Activated T-helper 9 cell treated with anti-CD3 and anti-CD28 coated beads, Interleukin-2, amount 50 U/mL, for 16 hours (primary cell): Measurements from ENCODE around the gene PDLIM3.
"Not testable (repeated sequence)": the region's sequence is repeated elsewhere in the genome, so short reads cannot be mapped to it uniquely, and the experiment has no call there.

Experiments used
- DNase-seq: peaks from one replicate; pipeline ENCODE4 v3.0.0-alpha.2; 2020; ENCODE audit warnings: low read depth

The PDLIM3 gene, protein sequence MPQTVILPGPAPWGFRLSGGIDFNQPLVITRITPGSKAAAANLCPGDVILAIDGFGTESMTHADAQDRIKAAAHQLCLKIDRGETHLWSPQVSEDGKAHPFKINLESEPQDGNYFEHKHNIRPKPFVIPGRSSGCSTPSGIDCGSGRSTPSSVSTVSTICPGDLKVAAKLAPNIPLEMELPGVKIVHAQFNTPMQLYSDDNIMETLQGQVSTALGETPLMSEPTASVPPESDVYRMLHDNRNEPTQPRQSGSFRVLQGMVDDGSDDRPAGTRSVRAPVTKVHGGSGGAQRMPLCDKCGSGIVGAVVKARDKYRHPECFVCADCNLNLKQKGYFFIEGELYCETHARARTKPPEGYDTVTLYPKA

DNA sequence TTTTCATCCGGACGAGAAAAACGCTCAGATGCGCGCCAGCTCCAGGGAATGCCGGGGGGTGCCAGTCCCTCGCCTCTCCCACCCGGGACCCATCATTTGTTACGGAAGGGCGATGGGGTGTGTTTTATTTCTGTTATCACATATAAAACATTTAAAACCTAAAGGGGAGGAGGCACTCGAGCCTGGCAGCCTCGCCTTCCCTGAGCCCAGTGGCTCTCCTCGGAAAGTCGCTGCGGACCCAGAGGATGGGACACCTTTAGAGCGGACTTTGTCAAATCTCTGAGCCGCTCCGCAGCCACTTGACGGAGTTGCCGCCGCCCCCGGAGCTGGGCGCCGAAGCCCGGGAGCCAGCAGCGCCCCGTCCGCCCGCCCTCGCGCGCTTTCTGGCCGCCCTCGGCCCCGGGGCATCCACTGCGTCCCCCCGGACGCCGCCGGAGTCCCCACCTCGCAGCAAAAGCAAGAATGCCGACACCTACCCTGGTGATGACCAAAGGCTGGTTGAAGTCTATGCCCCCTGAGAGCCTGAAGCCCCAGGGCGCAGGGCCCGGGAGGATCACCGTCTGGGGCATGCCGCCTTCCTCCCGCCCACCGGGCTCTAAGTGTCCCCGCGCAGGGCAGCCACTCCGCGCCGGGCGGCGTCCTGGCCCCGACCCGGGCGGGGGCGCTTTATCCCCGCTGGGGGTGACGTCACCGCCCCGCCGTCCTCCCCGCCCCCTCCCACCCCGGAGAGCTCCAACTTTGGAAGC is at the start of gene PDLIM3:
Gene PDLIM3 (minus strand): TSS at position 642 of the 746 bp plus-strand sequence. CDS start 73 bp downstream, at position 569.
- no peak for DNase-seq

- no peak for DNase-seq
Observed at GRCh38 chr4:185583813-185584212, 48.5 kb upstream of the PDLIM3 start.

DNA sequence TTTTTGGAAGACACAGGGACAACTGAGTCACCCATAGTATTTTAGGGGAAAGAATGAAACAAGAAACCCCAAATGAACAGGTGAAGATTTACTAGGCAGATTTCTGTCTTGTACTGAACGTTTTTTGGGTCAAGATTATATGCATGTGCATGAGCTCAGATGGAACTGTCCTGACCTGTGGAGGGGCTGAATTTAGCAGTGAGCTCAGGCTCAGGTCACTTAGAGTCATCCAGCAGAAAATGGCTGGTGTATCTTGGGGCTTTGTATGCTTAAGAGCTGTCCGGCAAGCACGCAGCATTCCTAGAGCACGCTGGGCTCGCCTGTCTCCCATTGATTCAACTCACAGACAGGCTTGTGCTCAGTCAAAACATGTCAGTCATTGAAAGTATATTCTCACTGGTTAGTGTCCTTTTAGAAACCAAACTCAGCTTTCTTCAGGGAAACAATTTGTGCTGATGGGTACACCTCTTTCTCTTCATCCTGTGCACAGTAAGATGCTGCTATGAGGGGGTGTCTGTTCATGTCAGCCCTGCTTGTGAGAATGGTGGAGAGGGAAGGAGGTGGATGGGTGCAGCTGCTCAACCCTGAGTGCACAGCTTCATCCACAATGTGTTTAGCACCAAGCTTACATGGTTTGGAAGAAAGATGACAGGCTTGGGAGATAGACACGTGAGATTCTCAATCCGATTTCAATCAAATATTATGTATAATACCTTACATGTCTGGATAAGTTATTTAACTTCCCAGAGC is 47.5 kb upstream of the PDLIM3 start:
- DNase-seq: no peak

GRCh38 chr4:185580699-185581098 is 45.4 kb upstream of the PDLIM3 start:
- no peak for DNase-seq

- DNase-seq: no peak
Observed at GRCh38 chr4:185578284-185578683, 43.0 kb upstream of the PDLIM3 start.

- DNase-seq: no peak
Observed at GRCh38 chr4:185576962-185577950, 41.9 kb upstream of the PDLIM3 start.

DNA sequence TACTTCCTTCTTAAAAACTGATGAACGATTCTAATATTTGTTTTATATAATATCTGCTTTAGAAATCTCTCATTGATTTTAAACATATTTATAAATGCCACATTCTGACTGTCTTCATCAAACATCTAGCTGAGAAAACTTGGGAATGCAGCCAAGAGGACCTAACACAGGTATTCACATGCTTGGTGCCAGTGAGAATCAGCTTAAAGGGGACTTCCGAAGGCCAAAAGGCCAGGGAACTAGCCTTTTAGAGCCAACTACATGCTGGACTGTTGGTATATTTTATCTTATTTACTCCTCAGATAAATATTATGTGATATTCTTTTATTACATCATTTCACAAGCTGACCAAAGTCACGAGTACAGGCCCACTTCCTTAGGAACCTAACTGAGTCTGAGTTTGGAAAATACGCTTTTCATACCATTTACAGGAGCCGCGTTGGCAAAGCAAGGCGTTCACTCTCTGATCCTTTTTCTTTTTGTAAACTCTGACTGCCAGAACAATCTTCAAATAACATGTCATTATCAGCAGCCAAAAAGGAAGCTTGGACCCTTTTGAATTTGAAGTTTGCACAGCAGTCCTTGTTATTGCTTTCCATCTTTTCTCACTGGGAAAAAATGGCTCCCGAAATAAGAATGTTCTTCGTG is 41.1 kb upstream of the PDLIM3 start:
- DNase-seq: no peak

GRCh38 chr4:185573651-185574199 is 38.4 kb upstream of the PDLIM3 start:
- no peak for DNase-seq

GRCh38 chr4:185570727-185571126 is 35.4 kb upstream of the PDLIM3 start:
- DNase-seq: no peak

- no peak for DNase-seq
Observed at GRCh38 chr4:185567381-185568376, 32.4 kb upstream of the PDLIM3 start.

DNA sequence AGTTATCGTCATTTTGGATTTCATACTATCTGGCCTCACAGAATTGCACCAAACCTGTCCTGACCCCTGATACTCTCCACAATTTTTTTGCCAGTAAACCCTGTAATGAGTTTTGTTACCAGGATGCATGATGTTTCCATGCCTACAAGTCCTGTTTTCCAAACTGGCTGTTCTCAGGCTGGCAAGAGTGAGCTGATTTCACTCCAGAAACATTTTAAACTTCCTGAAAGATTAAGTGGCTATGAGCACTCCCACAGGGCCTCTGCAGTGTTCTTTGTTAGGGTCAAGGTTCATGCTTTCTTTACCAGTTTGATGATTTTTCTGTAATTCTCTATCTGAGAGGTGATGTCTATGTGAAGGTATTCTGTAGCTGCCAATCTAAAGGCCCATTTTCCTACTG is 31.7 kb upstream of the PDLIM3 start:
- no peak for DNase-seq

GRCh38 chr4:185566425-185566824 is 31.1 kb upstream of the PDLIM3 start:
- DNase-seq: no peak

- DNase-seq: no peak
Observed at GRCh38 chr4:185565696-185566095, 30.4 kb upstream of the PDLIM3 start.

DNA sequence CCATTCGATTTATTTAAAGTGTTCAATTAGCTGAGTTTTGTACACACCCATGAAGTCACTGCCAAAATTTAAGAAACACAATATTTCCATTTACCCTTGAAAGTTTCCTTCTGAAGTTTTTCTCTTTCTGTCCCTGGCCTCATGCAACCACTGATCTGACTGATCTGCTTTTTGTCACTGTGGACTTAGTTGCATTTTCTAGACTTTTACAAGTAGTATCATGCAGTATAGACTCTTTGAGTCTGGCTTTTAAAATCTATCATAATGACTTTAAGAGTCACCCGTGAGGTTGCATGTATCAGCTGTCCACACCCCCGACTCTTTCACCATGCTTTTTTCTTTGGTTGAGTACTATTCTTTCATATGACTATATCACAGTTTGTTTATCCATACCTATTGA is 29.0 kb upstream of the PDLIM3 start:
- no peak for DNase-seq

DNA sequence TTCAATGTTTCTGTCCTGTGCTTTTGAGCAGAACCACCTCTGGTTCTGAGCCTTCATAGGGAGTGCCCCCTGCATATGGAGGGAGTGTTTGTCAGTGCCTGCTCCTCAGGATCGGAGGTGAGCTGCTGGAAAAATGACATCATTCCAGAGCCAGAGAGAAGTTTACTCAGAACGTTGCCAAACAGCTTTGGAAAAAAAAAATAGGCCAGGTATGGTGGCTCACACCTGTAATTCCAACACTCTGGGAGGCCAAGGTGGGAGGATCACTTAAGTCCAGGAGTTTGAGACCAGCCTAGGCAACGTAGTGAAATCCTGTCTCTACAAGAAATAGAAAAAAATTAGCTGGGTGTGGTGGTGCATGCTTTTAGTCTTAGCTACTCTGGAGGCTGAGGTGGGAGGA is 27.2 kb upstream of the PDLIM3 start:
- no peak for DNase-seq

DNA sequence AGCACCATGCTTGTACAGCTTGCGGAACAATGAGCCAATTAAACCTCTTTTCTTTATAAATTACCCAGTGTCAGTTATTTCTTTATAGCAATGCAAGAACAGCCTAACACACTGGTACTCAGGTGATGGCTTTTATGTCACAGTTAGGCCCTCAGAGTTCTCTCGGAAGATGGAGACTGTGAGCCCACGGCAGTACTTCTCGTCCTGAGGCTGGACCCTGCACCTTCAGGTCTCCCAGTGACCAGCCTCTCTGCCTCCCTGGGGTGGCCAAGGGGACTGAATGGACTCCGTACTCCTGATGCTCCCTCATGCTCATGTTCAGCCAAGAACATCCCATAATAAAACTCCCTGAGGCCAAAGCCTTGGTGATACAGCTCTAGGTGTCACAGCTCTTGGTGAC is 25.0 kb upstream of the PDLIM3 start:
- DNase-seq: no peak

DNA sequence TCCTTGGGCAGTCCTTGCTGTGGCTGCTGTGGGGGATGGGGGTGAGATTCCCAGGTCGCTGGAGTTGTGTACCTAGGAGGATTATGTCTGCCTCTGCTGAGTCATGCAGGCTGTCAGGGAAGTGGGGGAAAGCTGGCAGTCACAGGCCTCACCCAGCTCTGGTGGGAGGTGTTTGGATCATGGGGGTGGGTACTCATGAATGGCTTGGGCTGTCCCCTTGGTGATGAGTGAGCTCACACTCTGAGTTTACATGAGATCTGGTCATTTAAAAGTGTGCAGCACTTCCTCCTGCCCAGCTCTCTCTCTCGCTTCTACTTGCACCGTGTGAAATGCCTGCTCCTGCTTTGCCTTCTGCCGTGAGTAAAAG is 24.6 kb upstream of the PDLIM3 start:
- DNase-seq: no peak

DNA sequence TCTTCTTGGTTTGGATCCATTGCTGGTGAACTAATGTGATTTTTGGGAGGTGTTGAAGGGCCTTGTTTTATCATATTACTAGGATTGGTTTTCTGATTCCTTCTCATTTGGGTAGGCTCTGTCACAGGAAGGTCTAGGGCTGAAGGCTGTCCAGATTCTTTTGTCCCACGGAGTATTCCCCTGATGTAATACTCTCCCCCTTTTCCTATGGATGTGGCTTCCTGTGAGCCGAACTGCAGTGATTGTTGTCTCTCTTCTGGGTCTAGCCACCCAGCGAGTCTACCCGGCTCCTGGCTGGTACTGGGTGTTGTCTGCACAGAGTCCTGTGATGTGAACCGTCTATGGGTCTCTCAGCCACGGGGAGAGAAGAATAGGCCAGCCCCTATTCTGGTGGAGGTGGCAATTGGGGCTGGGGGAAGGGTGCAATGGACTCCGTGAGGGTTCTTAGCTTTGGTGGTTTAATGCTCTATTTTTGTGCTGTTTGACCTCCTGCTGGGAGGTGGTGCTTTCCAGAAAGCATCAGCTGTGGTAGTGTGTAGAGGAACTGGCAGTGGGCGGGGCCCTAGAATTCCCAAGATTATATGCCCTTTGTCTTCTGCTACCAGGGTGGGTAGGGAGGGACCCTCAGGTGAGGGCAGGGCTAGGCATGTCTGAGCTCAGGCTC is 24.1 kb upstream of the PDLIM3 start:
- not testable (repeated sequence) for DNase-seq
